SKM-1 (cell line): ENCODE results near the gene CRY1.
"Not testable (repeated sequence)": the region's sequence is repeated elsewhere in the genome, so short reads cannot be mapped to it uniquely, and the experiment has no call there.

Experiments
- DNase-seq: peaks from one replicate; lab custom pipeline; 2025; ENCODE audit not compliant: unreplicated experiment; lab: John Stamatoyannopoulos, UW

The CRY1 gene

DNA sequence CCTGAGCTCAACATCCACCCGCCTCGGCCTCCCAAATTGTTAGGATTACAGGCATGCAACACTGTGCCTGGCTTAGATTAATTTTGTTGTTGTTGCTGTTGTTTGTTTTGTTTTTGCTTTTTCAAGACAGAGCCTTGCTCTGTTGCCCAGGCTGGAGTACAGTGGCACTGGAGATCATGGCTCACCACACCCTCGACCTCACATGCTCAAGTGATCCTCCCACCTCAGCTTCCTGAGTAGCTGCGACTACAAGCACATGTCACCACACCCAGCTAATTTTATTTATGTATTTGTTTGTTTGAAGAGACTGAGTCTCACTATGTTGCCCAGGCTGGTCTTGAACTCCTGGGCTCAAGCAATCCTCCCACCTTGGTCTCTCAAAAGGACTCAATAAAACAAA lies 26.7 kb downstream of the CRY1 start:
- no peak for DNase-seq

DNA sequence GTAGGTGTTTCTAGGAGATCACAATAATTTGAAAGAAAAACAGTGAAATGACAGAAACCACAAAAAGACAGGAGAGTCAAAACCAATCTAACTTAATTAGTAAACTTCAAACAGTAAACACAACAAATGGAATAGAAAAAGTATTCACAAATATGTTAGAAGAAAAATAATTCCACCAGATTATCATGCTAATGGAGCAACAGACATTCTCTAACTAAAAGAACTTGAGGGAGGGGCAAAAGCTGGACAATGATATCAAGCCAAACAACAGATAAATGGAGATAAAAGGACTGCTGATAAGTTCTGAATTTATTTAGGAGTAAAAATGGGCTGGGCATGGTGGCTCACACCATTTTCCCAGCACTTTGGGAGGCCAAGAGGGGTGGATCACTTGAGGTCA lies 28.7 kb downstream of the CRY1 start:
- no peak for DNase-seq

DNA sequence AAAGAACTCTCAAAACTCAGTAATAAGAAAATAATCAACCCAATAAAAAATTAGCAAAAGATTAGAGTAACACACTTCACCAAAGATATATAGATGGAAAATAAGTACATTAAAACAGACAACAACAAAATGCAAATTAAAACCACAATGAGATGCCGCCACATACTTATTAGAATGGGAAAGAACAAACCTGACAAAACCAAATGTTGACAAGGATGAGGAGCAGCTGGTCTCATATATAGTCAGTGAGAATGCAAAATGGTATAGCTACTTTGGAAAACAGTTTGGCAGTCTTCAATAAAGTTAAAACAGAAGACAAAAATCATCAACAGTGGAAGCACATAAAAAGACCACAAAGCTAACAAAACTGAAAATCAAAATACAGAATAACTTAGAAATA lies 29.1 kb downstream of the CRY1 start:
- no peak for DNase-seq

DNA sequence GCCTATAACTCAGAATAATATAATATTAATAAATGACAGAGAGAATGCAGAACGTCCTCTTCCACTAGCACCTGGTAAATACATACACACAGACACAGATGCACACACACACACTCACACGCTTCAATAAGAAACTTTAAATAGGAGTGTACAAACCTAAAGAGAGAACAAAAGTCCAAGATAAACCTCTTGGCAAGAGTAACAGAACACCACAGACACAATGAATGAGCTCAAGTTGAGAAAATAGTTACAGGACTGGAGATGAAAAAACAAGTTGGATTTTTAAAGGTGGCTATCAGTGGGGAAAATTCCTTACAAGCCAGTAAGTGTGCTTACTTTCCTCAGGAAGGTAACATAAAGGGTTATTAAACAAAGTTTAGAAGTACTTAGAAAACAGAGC lies 35.2 kb downstream of the CRY1 start:
- DNase-seq, result no peak

DNA sequence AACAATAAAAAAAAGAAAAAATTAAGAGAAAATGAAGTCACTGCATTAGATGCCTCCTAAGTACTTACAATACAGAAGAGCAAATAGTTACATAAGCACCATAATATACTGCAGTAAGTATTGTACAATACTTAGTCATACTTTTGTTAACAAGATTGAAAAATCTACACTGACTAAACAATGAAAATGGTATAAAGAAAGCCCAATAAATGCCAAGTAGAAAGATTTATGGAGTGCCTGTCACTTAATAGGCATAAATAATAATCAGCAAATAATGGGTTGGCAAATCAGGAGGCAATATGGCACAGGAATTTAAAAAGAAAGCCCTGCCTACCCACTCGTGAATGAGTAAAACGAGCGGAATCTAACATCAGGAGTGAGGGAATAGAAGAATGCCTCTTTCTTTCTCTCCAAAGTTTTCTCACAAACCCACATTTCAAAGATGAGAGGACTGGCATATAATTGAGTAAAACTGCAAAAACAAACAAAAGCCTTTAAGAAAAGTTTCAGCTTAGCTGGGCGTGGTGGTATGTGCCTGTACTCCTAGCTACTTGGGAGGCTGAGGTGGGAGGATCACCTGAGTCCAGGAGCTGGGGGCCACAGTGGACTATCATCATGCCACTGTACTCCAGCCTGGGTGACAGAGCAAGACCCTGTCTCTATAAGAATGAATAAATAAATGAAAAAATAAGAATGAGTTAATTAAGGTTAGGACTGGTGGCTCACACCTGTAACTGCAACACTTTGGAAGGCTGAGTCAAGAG lies 36.1 kb downstream of the CRY1 start:
- DNase-seq, result no peak

DNA sequence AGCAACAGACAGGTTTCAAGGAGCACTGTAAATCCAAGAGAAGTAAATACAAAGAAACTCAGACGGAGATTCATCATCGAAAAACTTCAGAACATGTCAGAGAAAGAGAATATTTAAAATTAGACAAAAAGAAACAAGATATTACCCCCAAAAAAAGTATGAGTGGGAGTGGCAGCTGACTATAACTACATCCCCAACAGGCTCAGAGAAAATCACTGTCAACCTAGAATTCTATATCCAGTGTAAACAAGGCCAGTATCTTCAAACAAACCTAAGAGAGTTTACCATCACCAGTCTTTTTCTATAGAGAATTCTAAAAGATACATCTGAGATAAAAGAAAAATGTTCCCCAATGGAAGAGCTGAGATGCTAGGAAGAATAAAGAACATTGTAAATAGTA lies 39.6 kb downstream of the CRY1 start:
- no peak for DNase-seq

DNA sequence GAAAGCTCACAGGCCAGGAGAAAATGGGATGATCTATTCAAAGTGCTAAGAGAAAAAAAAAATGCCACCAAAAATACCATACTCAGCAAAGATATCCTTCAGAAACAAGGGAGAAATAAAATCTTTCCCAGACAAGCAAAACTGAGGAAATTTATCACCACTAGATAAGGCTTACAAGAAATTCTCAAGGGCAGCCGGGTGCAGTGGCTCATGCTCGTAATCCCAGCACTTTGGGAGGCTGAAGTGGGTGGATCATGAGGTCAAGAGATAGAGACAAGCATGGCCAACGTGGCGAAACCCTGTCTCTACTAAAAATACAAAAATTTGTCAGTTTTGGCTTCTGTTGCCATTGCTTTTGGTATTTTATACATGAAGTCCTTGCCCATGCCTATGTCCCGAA lies 48.2 kb downstream of the CRY1 start:
- DNase-seq, result no peak

DNA sequence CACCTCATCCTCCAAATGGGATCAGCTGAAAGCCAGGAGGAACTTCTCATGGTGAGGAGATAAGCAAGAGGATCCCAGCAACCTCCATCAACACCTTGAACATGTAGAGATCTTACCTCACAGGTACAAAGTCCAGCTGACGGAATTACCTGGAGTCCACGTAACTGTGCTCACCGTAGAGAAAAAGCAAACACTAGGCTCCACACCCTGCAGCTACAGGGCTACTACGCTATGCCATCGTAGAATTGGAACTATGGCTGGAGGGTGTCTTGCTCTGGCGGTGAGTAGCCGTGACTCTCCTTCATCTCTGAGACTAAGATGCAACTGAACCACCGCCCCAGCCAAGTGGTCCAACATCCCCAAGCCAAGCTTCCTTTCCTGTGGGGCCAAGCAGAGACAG lies 50.5 kb downstream of the CRY1 start:
- no peak for DNase-seq

DNA sequence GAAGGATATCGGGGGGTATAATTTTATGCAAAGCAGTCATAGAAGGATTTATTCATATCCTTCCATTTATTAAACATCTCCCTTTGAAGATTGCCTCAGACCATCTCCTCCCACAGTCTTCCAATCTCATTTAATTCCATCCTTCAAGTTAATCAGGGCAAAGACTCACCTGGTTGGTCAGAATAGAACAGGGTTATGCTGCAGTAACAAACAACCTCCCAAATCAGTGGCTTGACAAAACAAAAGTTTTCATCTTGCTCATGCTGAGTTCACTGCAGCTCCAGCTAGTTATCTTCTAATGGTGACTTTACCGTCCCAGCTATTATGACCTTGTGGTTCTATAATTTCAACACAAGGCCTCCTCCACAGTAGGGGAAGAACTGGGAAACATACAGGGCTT lies 57.6 kb downstream of the CRY1 start:
- no peak for DNase-seq

DNA sequence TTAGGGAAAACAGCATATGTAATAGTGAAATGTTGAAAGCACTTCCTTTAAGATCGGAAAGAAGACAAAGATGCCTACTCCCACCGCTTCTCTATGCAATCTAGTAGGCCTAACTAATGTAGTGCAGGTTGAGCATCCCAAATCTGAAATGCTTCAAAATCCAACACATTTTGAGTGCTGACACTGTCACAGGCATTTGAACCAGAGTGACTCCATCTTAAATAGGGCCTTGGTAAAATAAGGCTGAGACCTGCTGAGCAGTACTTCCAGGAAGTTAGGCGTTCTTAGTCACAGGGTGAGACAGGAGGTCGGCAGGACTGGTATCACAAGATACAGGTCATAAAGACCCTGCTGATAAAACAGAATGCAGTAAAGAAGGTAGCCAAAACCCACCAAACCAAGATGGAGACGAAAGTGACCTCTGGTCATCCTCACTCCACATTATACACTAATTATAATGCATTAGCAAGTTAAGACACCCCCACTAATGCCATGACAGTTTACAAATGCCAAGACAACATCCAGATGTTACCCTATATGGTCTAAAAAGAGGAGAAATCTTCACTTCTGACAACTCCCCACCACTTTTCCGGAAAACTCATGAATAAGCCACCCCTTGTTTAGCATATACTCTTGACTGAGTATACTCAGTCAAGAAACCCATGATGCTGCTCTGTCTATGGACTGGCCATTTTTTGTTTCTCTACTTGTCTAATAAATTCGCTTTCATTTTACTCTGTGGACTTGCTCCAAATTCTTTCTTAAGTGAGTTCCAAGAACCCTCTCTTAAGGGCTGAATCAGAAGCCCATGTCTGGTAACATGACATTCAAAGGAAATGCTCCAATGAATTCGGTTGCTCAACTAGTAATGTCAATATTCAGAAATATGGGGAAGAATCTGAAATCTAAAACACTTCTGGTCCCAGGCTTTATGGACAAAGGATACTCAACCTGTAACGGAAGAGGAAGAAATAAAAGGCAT lies 59.3 kb downstream of the CRY1 start:
- DNase-seq, result no peak

DNA sequence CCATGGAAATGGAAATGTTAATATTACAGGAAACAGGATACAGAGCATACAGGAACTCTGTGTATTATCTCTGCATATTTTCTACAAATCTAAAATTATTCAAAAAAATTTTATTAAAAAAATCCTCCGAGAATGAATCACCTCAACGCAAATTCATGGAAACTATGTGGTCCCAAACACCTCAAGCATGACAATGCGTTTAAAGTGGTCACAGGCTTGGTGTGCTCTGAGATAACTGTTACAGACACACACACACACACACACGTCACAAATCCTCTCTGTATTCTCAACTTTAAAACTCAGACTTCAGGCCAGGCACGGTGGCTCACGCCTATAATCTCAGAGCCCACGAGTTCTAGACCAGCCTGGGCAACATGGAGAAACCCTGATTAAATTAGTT lies 61.1 kb downstream of the CRY1 start:
- DNase-seq, result no peak

DNA sequence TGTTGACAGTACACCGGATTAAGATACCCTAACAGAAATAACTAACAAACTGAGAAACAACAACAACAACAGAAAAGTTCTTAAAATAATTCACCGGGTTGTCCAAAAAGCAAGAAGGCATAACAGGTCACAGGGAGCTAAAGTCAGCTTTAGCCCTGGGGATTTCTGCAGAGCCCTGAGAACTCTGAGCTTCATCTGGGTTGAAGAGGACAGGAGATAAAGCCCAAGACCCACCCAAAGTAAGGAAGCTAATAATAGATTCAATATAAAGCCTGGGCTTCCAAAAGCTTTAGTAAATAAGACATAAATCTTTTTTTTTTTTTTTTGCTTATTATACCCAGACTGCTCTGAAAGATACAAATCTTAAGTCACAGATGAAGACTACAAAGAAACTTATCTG lies 62.3 kb downstream of the CRY1 start:
- DNase-seq, result no peak

DNA sequence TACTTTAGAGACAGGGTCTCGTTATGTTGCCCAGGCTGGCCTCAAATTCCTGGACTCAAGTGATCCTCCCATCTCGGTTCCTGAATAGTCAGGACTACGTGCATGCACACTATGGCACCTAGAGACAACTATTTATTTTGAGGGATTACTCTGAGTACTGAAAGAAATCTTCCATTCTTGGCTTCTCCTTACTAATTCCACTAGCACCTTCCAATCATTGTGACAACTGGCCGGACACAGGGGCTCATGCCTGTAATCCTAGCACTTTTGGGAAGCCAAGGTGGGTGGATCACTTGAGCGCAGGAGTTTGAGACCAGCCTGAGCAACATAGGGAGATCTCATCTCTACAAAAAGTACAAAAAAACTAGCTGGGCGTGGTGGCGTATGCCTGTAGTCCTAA lies 64.3 kb downstream of the CRY1 start:
- DNase-seq, result no peak

DNA sequence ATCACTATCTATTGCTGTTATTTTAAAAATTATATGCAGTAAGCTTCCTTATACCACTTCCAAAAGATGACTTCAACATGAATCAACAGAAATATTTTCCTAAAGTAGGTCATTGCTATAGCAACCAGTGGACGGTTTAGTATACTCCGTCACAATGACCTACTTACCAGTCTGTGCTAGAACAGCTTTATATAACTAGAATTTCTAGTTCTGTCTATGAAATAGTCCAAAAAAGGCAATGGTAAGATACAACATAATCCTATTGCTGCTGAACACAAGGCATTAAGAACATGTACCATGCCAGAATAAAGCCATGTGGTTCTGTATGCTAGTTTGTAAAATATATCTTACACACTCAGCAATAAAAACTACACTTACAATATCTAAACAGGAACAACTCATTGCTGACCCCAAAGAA lies 65.7 kb downstream of the CRY1 start:
- DNase-seq, result no peak

DNA sequence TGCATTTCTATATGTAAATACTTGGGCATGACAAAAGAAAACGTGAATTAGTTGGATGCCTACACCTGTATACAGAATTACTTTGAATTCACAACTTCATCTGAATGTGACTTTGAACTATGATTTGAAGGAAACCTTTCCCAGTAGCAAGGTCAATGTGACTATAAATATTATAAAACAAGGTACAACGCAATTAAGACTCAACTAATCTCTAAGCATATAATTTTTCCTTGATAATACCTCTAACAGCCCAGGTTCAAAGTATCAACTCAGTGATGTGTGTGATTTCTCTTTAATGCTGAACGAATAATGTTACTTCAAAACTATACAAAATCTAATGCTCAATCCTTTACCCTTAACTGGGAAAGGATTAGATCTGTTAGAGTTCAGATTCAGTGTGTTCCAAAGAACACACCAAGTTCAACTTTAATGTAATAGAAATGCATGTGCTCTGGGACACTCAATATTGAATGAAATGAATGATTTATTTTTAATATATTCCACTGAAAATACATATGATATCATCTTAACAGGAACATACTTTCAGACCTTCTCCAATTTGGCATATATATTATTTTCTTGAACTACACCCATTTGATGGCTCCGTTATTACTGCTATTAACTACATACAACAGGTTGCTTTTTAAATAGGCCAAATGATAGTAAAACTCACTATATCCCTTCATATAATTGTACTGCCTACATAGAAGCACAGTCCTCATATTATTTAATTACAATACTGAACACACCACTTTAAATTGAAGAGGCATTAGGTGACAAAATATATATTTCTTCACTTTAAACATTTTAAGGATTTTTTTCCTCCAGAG lies 66.3 kb downstream of the CRY1 start:
- no peak for DNase-seq

DNA sequence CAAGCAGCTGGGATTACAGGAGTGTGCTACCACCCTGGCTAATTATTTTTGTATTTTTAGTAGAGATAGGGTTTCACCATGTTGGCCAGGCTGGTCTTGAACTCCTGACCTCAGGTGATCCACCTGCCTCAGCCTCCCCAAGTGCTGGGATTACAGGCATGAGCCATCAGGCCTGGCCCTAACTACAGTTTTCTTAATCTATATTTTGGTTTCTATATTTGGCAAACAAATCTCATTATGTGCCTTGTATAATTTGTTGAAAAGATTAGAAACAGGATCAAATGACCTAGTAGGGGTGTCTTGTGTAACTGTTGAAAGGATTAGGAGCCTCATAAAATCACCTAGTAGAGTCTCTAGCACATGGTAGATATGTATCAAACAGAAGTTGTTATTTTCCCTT lies 67.0 kb downstream of the CRY1 start:
- not testable (repeated sequence) for DNase-seq

DNA sequence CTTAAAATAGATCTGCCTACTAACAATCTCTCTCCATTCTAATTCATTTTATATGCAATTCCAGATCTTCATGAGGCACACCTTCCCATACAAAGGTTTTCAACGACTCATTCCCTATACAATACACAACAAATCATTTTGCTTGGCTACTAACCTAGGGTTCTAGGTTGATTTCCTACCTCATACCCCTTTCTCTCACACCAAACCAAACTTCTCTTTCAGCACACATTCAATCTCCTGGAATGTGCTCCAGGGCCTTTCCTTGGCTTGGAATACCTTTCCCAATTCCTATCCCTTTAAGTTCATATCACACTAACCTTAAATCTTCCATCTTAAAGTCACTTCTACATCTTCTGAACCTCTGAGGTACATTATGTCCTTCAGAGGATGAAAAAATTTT lies 67.7 kb downstream of the CRY1 start:
- DNase-seq, result no peak

DNA sequence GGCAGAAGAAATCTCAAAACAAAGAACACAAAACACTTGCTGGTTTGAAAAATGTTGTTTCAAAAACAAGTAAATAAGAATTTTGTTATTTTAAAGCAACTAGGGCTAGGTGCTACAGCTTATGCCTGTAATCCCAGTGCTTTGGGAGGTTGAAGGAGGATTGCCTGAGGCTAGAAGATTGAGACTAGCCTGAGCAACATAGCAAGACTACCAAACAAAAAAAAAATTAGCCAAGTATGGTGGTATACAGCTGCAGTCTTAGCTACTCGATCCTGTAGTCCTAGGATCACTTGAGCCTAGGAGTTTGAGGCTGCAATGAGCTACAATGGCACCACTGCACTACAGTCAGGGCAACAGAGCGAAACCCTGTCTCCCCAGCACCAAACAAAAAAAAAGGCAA lies 73.8 kb downstream of the CRY1 start:
- DNase-seq, result no peak

DNA sequence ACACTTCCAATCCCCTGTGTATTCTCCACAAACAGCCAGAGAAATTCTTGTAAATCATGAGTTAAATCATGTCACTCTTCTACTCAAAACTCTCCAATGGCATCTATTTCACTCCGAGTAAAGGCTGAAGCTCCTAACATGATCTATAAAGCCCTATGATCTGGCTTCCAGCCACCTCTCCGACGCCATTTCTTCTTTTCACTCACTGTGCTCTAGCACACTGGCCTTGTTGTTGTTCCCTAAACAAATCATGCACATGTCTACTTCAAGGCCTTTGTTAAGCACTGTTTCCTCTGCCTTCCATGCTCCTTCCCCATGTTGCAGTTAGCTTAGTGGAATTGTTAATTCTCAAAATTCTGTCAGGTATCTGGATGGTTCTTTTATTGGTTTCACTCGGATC lies 76.3 kb downstream of the CRY1 start:
- no peak for DNase-seq

DNA sequence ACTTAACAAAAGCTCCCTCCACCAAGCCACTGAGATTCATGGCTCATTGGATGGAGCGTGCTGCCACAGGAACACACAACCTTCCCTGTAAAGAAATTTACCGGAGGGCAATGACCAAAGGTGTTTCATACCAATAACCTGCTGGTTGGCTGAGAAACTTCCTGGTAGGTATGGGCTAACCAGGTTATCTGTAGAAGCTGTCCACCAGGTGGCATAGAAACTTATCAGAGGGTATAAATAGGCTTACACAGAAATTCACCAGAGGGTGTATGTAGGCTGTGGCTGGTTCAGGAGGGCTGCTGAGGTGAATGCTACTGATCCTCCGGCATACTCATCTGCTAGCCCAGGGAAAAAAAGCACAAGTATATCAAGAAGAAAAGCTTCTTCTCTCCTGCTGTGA lies 79.3 kb downstream of the CRY1 start:
- no peak for DNase-seq

DNA sequence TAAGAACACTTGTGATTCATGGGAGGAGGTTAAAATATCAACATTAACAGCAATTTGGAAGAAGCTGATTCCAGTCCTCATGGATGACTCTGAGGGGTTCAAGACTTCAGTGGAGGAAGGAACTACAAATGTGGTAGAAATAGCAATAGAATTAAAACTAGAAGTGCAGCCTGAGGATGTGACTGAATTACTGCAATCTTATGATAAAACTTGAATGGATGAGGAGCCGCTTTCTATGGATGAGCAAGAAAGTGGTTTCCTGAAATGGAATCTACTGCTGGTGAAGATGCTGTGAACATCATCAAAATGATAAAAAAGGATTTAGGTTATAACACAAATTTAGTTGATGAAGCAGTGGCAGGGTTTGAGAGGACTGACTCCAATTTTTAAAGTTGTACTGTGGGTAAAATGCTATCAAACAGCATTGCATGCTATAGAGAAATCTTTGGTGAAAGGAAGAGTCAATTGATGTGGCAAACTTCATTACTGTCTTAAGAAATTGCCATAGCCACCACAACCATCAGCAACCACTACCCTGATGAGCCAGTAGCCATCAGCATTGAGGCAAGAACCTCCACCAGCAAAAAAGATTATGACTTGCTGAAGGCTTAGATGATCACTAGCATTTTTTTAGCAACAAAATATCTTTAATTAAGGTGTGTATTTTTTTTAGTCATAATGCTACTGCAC lies 80.5 kb downstream of the CRY1 start:
- no peak for DNase-seq
